Bronchial smooth muscle cell (primary cell): ENCODE data around the gene RHEB. TPM values are rescaled to one million over a fixed set of nuclear protein-coding genes. Genes with fewer than 3 reads are reported as not detected.

Source experiments
- total RNA-seq: library from RNA; depleted of rRNA; stranded (reverse); fragments of >200 nt; gene quantifications from 2 replicates; pipeline ENCODE4 v1.2.1, GENCODE V29; 2014

RHEB gene, protein sequence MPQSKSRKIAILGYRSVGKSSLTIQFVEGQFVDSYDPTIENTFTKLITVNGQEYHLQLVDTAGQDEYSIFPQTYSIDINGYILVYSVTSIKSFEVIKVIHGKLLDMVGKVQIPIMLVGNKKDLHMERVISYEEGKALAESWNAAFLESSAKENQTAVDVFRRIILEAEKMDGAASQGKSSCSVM
- 28.7 and 41.8 TPM in 2 replicates for total RNA-seq

GRCh38 chr7:151519765-151520418 is at the start of gene RHEB:
Gene RHEB, minus strand, starts transcription at chr7:151519895. Its CDS starts 384 bp downstream, at chr7:151519511.

DNA sequence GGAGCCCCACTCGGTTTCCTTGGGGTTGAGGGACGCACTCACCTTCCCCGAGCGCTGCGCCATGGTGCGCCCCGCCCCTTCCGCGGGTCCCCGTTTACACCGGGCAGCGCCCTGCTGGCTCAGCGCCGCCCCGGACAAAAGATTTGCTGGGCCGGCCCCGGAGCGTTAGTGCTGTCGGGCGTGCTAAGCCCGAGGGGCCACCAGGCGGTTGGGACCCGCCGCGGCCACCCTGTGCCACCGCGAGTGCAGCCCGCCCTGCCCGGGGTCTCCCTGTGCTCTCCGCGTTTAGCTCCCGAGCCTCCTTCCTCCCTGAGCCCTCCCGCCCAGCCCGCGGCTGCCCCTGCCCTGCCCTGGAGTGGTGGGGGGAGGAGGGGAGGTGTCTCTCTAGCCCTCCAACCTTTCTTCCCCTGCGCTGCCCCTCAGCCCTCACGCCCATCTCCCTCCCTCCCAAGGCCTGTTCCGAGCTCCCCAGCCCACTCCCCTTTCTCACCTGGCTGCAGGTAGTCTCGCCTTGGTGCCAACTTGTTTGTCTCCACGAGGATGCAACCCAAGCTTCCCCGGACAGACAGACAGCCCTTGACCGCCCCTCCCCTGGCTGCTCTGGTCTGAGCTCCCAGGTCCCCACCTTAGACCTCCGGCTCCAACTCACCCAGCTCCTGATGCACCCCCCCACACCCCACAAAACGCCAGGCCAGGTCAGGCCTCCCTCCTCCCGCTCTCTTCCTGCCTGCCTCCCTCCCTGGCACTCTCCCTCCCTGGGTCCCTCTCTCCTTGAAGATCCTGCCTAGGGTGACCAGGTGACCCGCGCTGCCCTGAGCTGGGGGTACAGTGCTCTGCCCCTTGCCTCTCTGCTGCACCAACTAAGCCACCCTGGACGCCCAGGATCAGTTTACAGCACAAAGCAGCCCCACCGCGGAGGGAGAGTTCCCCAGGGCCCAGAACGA is 79.6 kb downstream of the RHEB start, which contains the start of gene CRYGN:
TSS of gene CRYGN (minus strand) at position 287 of the 944 bp plus-strand sequence. CDS start at position 63, 224 bp downstream.

Other genes starting within 250 kb of the RHEB start
- 32.5 and 49.4 TPM in 2 replicates for gene NUB1, start 178.1 kb downstream of the RHEB start, total RNA-seq
- 0.95 and 3.8 TPM in 2 replicates for gene WDR86, start 109.9 kb downstream of the RHEB start, total RNA-seq
- 0.26 and 0.47 TPM in 2 replicates for gene CRYGN, start 79.8 kb downstream of the RHEB start, total RNA-seq